HG03432 (cell line): ENCODE data around the gene MAD1L1.

Experiments used
- ATAC-seq: cut with Tn5 transposase; IDR thresholded peaks from one replicate; pipeline ENCODE4 v1.9.1; 2021; ENCODE audit warnings: mild to moderate bottlenecking, moderate library complexity; ENCODE audit not compliant: unreplicated experiment

The MAD1L1 gene

DNA sequence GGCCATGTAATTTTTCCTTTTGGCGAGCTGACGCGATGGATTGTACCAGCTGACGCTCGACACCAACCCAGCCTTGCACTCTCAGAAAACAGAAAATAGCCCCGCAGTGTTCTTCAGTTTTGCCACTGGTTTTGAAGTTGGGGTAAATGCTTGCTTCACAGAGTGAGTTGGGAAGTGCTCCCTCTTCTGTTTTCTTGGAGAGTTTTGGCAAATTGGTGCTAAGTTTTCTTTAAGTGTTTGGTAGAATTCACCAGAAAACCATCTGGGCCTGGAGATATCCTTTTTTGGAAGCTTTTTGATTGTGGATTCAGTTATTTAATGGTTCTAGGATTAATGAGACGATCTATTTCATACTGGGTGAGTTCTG lies 309.9 kb downstream of the MAD1L1 start:
- no peak for ATAC-seq

- no peak for ATAC-seq
Measured at GRCh38 chr7:1922071-1922869, 310.5 kb downstream of the MAD1L1 start.

GRCh38 chr7:1920881-1921280 lies 311.9 kb downstream of the MAD1L1 start:
- ATAC-seq, result no peak

- peak; percentile 66 for ATAC-seq
Measured at GRCh38 chr7:1920266-1920681, 312.5 kb downstream of the MAD1L1 start.

DNA sequence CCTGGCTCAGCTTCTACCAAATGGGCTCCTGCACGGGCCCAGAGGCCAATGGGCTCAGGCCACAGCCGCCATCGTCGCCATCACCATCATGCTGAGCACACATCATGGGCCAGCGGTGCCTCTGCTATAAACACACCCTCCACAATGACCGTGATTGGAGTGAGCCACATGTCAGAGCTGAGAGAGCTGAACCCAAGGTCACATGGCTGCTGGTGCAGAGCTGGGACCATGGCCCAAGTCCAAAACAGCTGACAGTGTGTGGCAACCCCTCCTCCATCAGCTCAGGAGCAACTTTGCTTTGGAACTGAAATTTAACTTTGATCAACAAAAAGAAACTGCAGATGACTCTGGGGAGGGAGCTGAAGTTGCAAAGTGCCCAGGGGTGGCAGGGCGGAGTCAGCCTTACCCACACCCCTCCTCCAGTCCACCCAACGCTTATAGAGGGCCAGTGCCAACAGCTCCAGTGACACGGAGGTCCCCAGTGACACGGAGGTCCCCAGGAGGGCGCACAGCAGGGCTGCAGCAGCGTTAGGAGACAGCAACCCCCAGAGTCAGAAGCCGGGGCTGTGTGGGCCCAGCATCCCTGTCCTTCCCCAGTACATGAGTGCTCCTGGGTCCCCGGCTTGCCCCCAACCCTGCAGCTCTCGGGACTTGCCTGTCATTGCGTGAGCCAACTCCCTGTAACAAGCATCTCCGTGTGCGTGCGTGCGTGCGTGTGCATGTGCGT lies 313.0 kb downstream of the MAD1L1 start:
- ATAC-seq, result peak; percentile 34

GRCh38 chr7:1918881-1919525 lies 313.7 kb downstream of the MAD1L1 start:
- no peak for ATAC-seq

- no peak for ATAC-seq
Measured at GRCh38 chr7:1918063-1918645, 314.6 kb downstream of the MAD1L1 start.

- no peak for ATAC-seq
Measured at GRCh38 chr7:1917221-1918062, 315.3 kb downstream of the MAD1L1 start.

DNA sequence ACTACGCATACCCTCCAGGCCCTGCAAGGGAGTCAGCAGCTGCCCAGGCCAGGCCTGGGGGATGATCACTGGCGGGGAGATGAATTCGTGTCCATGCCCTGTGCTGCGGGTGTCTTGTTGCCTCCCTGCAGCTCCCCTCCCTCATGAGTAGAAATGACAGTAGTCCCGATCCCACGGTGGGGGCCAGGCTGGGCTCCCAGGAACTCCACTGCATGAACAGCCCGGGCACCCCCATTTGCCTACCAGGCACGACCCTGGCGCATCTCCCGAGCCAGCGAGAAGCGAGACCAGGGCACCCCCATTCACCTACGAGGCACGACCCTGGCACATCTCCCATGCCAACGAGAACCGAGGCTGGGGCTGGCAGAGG lies 316.2 kb downstream of the MAD1L1 start:
- no peak for ATAC-seq

DNA sequence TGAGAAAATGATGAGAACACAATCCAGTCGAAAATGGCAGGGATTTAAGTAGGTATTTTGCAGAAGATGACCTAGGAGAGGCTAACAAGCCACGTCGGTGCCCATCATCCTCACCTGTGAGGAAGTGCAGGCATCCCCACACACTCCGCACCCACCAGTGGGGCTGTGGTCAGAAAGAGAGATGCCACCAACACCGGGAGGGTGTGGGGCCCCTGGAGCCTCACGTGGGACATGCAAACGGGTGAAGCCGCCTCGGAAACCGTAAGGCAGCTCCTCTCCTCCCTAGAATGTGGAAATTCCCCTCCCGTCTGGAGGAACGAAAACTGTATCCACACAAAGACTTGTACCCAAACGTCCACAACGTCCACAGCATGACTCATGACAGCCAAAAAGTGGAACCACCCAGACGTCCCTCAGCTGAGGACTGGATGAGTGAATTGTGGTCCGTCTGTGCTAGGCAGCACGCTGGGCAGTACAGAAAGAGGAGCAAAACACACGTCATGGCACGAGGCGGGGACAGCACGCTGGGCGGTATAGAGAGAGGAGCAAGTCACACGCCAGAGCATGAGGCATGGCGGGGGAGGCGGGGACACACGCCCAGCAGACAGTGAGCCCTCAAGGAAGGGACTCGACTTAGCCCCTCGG lies 316.7 kb downstream of the MAD1L1 start:
- ATAC-seq, result no peak

- no peak for ATAC-seq
Measured at GRCh38 chr7:1915326-1915725, 317.4 kb downstream of the MAD1L1 start.

DNA sequence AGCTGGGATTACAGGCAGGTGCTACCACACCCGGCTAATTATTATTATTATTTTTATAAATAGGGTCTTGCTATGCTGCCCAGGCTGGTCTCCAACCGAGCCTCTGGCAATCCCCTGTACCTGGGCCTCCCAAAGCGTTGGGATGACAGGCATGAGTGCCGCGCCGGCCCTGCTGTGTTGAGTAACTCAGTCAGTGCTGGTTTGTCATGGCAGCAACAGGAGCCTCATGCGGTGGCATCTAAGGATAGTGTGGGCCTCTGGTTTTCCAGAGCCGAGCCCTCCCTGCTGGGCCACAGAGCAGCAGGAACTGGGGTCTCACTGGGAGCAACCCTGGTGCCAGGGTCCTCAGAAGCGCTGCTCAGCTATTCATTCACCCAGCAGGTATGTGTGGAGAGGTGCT lies 318.0 kb downstream of the MAD1L1 start:
- no peak for ATAC-seq

- no peak for ATAC-seq
Measured at GRCh38 chr7:1914321-1914720, 318.4 kb downstream of the MAD1L1 start.

DNA sequence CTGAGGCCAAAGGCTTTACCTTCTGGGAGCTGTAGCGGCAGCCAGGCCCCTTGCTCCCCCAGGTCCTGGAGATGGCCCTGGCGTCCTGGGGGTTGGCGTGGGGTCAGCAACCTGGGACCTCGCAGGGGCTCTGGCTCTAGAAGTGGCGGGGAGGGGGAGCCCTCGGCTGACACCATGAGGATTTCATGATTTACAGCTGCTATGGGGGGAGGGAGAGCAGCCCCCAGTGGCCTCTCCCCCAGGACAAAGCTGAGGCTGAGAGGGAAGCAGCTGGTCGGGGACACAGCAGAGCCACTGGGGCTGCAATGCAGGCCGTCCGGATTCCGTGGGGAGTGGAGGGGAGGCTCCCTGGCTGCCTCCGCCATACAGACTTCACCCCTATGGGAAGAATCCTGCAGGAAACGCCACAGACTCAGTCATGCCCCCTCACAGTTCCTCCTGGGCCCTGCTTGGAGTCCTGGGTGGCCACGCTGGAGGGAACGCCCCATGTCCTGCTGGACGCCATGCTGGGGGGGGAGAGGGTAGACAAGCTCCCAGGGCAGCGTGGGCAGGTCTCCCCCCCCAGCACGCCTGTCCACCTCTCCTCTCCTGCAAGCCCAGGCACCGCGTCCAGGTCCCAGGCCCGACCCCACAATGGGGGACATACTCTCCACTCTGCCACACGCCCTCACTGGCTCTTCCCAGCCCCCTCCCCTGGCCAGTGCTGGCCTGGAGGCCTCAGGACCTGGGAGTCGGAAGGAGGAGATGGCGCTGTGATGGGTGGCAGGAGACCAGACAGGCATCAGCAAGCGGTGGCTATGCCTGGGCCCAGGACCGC lies 319.1 kb downstream of the MAD1L1 start:
- no peak for ATAC-seq

GRCh38 chr7:1912593-1913465 lies 319.9 kb downstream of the MAD1L1 start:
- no peak for ATAC-seq

GRCh38 chr7:1911571-1911970 lies 321.2 kb downstream of the MAD1L1 start:
- no peak for ATAC-seq

- ATAC-seq, result no peak
Measured at GRCh38 chr7:1910827-1911226, 321.9 kb downstream of the MAD1L1 start.

GRCh38 chr7:1910081-1910685 lies 322.6 kb downstream of the MAD1L1 start:
- no peak for ATAC-seq
